ENCODE measurements around the gene CLCN7. TPM values are rescaled to one million over a fixed set of nuclear protein-coding genes. Genes with fewer than 3 reads are reported as not detected.

The CLCN7 gene
- polyA plus RNA-seq, 12 donors, result 12.5 to 36.6 (median 24.0) TPM; not detected in 1

DNA sequence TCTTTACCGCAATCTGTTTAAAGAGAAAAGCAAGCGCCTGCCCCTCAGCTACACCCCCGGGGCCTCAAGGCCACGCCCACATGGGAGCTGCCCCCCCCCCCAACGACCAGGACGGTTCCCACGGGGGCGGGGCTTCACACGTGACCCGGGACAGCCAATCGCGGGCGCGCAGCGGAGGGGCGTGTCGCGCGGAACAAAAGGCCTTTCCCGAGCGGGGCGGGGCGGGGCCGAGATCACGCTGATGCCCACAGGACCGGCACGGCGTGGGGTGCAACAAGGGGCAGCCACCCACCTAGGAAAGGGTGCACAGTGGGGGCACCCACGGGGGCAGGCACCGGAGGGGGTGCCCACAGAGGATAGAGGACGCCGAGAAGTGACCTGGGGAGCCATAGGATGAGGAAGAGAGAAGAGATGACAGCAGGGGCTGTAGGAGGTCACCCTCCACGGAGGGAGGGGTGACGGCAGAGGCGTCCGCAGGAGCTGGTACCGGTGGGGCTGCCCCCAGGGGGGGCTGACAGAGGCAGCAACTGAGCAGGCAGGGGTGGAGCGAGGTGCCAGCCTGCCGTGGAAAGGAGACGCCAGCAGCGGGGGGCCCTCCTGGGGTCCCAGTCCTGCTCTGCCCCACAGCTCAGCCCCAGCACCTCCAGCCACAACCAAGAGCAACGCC, 66.5 kb downstream of the CLCN7 start:
- DNase-seq, result peak; percentile 87

DNA sequence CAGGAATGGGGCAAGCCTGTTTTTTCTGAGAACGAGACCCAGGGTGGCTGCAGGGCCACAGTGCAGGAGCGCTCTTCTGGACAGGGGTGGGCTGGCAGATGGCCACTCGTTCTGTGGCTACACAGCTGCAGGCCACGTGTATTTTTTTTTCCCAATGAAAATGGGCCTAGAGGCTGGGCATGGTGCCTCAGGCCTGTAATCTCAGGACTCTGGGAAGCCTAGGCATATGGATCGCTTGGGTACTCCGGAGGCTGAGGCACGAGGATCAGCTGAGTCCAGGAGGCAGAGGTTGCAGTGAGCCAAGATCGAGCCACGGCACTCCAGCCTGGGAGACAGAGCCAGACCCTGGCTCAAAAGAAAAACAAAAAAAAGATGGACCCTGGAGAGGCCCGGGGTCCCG, 67.1 kb downstream of the CLCN7 start:
- peak; percentile 29 for DNase-seq

DNA sequence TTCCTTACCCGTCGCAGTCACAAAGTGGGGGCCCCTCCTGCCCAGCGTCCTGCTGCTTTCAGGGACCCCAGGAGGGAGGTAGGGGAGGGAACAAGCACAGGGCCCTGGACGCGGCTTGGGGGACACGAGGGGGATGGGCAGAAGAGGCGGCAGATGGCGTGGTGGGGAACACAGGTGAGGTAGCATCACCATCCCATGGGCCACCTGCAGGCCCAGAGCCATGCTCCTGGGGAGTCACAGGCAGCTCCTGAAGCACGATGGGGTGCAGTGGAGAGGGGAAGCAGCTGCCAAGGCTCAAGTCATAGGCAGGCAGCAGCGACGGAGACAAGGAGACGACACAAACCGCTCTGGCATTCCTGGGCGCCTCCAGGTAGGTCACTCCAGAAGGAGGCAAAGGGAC, 71.1 kb downstream of the CLCN7 start:
- DNase-seq, result no peak

DNA sequence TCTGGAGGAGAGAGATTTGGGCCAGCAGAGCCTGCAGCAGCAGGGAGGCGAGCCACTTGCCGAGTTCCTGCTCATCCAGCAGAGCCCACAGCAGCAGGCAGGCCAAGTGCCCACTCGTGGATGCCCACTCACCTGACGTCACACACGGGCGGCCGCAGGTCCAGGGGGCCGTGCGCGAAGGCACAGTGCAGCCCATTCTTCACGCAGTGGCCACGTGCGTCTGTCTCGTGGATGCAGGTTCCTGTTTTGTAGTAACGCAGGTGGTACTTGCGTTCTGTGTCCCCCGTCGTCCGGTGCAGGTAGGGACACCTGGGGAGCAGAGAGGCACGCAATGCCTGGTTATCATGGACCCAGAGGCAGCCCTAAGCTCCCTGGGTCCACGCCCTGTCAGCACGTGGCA, 71.8 kb downstream of the CLCN7 start:
- no peak for DNase-seq

DNA sequence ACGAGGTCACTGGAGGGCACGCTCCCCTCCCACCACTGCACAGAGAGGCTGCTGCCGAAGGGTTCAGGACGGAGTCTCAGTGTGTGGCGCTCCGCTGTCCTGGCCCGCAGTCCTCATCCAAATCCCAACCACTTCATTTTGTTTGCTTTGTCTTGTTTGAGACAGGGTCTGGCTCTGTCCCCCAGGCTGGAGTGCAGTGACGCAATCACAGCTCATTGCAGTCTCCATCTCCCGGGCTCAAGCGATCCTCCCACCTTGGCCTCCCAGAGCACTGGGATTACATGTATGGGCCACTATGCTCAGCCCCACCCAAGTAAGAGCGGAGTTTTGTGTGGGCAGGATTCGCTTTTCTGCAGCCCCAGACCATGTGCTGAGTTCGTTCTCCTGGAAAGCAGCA, 73.1 kb downstream of the CLCN7 start:
- no peak for DNase-seq

DNA sequence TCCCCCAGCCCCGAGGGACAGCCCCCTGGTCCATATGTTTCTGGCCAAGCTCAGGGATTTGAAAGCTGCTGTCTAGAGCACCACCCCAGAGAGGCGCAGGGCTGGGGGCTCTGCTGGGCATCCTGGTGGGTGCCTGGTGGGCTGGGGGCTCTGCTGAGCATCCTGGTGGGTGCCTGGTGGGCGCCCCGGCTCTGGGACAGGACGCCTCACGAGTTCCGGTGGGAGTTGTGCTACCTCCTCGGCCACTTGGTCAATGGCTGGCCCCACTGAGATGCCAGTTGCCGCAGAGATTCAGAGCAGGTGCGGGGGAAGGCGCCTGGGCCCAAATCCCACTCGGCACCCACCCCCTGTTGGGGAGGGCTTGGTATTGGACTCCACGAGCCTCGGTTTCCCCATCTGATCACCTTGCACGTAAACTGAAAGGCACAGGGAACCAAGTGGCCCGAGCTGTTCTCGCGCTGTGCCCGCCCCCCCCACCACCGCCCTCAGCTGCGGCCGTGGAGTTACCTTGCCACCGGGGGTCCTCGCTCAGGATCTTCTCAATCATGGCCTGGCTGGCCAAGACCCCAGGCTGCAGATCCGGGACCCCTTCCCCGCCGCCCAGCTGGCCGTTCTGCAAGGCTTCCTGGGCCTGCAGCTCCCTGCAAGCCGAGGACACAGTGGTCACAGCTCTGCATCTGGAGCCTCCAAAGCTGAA, 73.6 kb downstream of the CLCN7 start:
- DNase-seq, result no peak

DNA sequence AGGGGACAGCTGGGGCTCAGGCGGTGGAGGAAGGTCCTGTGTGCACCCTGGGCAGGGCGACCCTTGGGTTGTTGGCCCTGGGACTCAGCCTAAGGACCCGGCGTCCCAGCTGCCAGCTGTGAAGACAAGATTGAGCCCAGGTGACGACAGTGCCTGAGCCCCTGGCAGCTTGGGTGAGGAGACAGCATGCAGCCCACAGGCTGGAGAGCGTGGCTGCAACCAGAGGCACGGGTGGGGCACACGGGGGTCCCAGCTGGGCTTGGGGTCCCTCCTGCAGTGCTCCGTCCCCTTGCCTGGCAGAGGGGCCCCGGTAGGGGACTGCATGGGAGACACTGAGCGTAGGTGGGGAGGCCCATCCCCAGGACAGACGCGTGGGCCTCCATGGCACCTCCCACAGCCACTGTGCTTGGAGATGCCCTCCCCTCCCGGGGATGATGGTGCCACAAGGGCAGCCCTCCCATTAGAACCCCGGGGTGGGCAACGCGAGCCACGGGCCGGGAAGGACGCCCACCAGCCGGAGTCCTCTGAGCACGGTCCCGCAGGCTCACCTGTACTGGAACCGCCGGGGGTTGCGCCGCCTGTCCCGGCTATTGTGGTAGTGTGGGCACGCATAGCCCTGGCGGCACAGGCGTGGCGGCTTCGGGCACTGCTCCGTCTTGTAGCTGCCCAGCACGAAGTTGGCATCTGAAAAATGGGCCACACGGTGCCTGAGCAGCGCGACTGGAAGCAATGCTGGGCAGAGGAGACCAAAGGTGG, 75.8 kb downstream of the CLCN7 start:
- no peak for DNase-seq

DNA sequence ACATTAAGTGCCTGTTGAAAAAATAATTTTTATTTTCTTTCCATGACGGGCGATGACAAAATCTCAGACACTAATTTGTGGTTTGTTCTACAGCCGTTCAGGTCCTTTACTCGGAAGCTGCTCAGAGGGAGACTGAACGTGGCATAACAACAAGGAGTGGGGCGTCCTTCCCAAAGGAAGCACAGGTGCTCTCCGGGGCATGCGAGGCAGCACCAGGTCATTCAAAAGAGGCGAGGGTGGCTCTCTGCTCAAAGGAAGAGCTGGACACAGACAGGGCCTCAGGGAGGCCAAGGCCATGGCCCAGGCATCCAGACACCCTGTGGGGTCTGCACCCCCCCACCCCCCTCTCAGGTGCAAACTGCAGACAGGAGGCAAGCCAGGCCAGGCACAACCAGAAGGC, 76.5 kb downstream of the CLCN7 start:
- DNase-seq, result no peak

DNA sequence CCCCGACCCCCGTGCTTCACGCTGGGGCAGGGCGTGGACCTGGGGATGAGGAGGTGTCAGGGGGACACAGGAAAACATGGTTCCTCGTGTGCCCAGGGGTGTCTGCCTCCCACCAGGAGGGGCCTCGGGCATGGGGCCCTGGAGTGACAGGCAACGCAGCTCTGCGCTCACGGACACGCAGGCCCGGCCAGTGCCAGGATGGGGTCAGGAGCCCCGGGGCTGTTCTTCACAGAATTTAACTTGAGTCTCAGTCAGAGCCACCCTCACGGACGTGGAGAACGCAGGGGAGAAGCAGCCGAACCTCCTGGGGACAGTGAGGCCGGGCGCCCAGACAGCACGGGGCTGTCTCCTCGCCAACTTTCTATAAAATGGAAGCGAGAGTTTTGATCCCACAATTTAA, 77.0 kb downstream of the CLCN7 start:
- no peak for DNase-seq

DNA sequence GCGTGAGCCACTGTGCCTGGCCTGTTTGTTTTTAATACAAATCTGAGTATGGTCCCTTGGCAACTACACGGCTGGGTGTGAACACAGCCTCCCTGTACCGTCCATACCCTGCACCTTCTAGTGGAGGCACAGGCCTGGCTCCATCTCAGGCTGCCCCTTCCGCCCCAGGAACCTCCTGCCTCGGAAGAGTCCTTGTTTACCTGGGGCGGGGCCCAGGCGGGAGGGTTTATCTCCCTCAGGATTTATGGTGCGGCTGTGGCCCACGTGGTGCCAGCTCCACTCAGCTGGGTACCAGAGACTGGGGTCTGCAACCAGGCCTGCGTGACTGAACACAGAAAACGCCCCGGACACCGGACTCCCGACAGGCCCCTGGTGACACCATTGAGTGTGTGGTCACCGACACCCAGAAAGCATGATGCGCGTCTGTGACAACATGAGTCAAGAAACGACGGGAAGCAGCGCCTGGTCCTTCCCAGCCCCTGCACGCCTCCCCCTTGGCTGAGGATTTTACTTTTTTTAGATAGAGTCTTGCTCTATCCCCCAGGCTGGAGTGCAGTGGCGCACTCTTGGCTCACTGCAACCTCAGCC, 79.3 kb downstream of the CLCN7 start:
- no peak for DNase-seq

Other genes with a start within 250 kb of the CLCN7 start
- 1 to 10 TPM in 5 of 12 donors, under 1 TPM in 5, not detected in 2; 0.48 to 1.5 (median 1.1) TPM for gene TPSG1, start 249.8 kb downstream of the CLCN7 start, polyA plus RNA-seq (ENCODE audit: insufficient read length in 12 of 12)
- 1 to 10 TPM in 10 of 12 donors, not detected in 2; 1.0 to 9.9 (median 4.3) TPM for gene TPSB2, start 244.8 kb downstream of the CLCN7 start, polyA plus RNA-seq (ENCODE audit: insufficient read length in 12 of 12)
- gene TPSAB1, start 234.3 kb downstream of the CLCN7 start, polyA plus RNA-seq (ENCODE audit: insufficient read length in 12 of 12), result 1 to 10 TPM in 9 of 12 donors, under 1 TPM in 1, not detected in 2; 0.79 to 5.3 (median 1.7) TPM
- under 1 TPM in 8 of 12 donors, not detected in 4; 0.23 to 0.70 (median 0.51) TPM for gene TPSD1, start 219.0 kb downstream of the CLCN7 start, polyA plus RNA-seq (ENCODE audit: insufficient read length in 12 of 12)
- gene UBE2I, start 165.4 kb downstream of the CLCN7 start, polyA plus RNA-seq (ENCODE audit: insufficient read length in 12 of 12), result 100 to 1,000 TPM in 6 of 12 donors, 10 to 100 TPM in 5, not detected in 1; 78.4 to 213 (median 104) TPM
- gene BAIAP3, start 141.4 kb downstream of the CLCN7 start, polyA plus RNA-seq (ENCODE audit: insufficient read length in 12 of 12), result 1 to 10 TPM in 3 of 12 donors, under 1 TPM in 7, not detected in 2; 0.40 to 1.3 (median 0.80) TPM
- gene TSR3, start 123.2 kb downstream of the CLCN7 start, polyA plus RNA-seq (ENCODE audit: insufficient read length in 12 of 12), result 10 to 100 TPM in 11 of 12 donors, not detected in 1; 32.5 to 53.9 (median 42.2) TPM
- 10 to 100 TPM in 11 of 12 donors, not detected in 1; 24.1 to 57.3 (median 34.2) TPM for gene GNPTG, start 123.1 kb downstream of the CLCN7 start, polyA plus RNA-seq (ENCODE audit: insufficient read length in 12 of 12)
- gene UNKL, start 60.3 kb downstream of the CLCN7 start, polyA plus RNA-seq (ENCODE audit: insufficient read length in 12 of 12), result 10 to 100 TPM in 5 of 12 donors, 1 to 10 TPM in 6, not detected in 1; 6.1 to 20.1 (median 8.4) TPM
- gene UQCC4, start 54.3 kb downstream of the CLCN7 start, polyA plus RNA-seq (ENCODE audit: insufficient read length in 12 of 12), result 10 to 100 TPM in 7 of 12 donors, 1 to 10 TPM in 4, not detected in 1; 7.8 to 12.7 (median 11.0) TPM
- gene PERCC1, start 44.0 kb downstream of the CLCN7 start, polyA plus RNA-seq (ENCODE audit: insufficient read length in 12 of 12), result under 1 TPM in 4 of 12 donors, not detected in 8; 0.20 to 0.33 (median 0.25) TPM
- 1 to 10 TPM in 7 of 12 donors, under 1 TPM in 3, not detected in 2; 0.61 to 3.3 (median 1.8) TPM for gene CCDC154, start 30.5 kb downstream of the CLCN7 start, polyA plus RNA-seq (ENCODE audit: insufficient read length in 12 of 12)
- gene PTX4, start 13.9 kb upstream of the CLCN7 start, polyA plus RNA-seq (ENCODE audit: insufficient read length in 12 of 12), result 1 to 10 TPM in 1 of 12 donors, under 1 TPM in 9, not detected in 2; 0.32 to 1.1 (median 0.49) TPM
- 10 to 100 TPM in 11 of 12 donors, not detected in 1; 14.7 to 53.4 (median 22.8) TPM for gene TELO2, start 18.3 kb upstream of the CLCN7 start, polyA plus RNA-seq (ENCODE audit: insufficient read length in 12 of 12)
- gene TMEM204, start 58.6 kb upstream of the CLCN7 start, polyA plus RNA-seq (ENCODE audit: insufficient read length in 12 of 12), result 10 to 100 TPM in 10 of 12 donors, 1 to 10 TPM in 1, not detected in 1; 8.7 to 15.9 (median 12.8) TPM
- gene IFT140, start 137.0 kb upstream of the CLCN7 start, polyA plus RNA-seq (ENCODE audit: insufficient read length in 12 of 12), result 10 to 100 TPM in 6 of 12 donors, 1 to 10 TPM in 5, not detected in 1; 7.3 to 23.5 (median 10.8) TPM
- gene CRAMP1, start 137.3 kb upstream of the CLCN7 start, polyA plus RNA-seq (ENCODE audit: insufficient read length in 12 of 12), result 10 to 100 TPM in 11 of 12 donors, not detected in 1; 12.0 to 37.0 (median 14.9) TPM
- 10 to 100 TPM in 11 of 12 donors, not detected in 1; 39.0 to 67.5 (median 48.1) TPM for gene JPT2, start 203.3 kb upstream of the CLCN7 start, polyA plus RNA-seq (ENCODE audit: insufficient read length in 12 of 12)
- gene MAPK8IP3, start 231.2 kb upstream of the CLCN7 start, polyA plus RNA-seq (ENCODE audit: insufficient read length in 12 of 12), result 100 to 1,000 TPM in 1 of 12 donors, 10 to 100 TPM in 10, not detected in 1; 27.6 to 108 (median 42.7) TPM